ENCODE measurements around the gene APBA2.
"Not testable (repeated sequence)": the region's sequence is repeated elsewhere in the genome, so short reads cannot be mapped to it uniquely, and the experiment has no call there.

Gene APBA2

GRCh38 chr15:29143293-29143692 lies 257.5 kb downstream of the APBA2 start:
- no peak for DNase-seq

DNA sequence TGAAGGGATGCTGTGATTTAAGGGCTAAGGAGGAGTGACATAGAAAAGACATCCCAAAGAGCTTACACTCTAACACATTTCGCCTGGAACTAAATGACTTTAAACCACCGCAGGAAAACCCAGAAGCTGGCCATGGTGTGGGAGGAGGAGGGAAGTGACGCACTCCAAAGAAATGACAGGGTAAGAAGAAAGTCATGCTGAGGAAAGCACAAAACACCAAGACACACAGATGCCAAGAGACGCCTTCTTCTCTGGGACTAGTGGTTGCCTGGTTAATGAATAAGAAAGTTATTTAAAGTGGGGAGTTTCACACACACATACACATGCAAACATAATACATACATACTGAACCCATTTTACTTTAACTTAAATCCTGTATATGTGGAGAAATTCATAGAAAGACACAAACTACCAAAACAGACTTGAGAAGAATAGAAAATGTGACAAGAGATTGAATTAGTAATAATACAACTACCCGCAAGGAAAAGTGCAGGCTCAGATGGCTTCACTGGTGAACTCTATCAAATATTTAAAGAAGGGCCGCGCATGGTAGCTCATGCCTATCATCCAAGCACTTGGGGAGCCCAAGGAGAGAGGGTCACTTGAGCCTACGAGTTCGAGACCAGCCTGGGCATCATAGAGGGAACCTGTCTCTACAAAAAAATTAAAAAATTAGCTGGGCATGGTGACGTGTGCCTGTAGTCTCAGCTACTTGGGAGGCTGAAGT lies 258.3 kb downstream of the APBA2 start:
- no peak for DNase-seq

GRCh38 chr15:29149738-29150075 lies 263.9 kb downstream of the APBA2 start:
- no peak for DNase-seq

DNA sequence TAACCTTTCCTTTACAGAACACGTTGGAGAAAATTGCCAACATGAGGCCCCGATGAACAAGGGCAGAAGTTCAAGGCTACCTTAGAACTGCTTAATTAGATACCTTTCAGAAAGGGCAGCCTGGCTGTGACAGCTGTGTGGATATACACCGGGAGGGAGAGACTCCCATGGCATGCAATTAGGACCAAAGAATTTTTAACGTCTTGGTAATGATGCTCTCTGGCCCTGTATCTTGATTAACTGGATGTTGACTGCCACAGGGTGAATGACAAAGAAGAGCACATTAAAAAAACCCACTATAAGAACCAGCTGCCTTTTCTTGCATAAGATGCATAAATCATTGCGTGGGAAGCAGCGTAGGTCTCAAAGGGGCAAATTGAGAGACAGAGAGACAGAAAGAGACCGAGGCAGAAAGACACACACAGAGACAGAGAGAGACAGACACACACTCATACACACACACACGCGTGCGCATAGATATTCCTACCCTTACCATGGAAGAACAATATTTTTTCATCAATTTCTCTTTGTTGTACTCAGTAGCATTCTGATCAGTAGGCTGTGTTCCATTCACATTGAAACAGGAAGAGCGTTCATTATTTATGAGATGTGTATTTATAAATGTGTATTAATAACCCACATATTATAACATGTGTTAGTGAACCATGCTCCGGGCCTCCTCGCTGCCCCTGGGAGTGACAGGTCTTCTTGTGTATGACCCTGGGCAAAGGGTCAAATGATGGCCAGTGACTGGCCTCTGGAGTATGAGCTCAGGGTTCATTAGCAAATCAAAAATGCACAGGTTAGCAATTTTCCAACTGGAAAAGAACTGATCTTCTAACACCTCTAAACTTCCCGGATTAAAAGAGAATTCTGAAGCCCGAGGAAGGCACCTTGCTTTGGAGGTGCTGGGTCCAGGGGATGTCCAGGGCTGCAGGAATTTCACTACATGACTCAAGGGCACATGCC lies 265.0 kb downstream of the APBA2 start:
- DNase-seq: no peak

DNA sequence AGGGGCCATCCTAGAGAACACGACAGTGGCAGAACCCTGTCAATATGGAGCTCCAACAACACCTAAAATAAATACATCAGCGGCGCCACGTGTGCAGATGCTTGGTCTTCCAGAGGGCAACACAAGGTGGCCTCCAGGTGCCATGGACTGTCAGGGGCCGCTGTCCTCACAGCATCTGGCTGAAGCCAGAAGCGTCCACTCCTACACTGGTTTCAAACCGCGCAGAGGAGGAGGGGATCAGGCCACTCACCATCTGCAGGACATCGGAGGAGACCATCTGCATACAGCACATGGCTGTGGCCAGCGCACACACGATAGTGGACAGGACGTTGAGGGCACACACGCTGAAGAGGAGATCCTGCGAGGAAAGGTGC lies 265.7 kb downstream of the APBA2 start:
- no peak for DNase-seq

- DNase-seq: no peak
Measured at GRCh38 chr15:29156521-29156920, 270.7 kb downstream of the APBA2 start.

GRCh38 chr15:29159771-29160455 lies 274.1 kb downstream of the APBA2 start:
- no peak for DNase-seq

DNA sequence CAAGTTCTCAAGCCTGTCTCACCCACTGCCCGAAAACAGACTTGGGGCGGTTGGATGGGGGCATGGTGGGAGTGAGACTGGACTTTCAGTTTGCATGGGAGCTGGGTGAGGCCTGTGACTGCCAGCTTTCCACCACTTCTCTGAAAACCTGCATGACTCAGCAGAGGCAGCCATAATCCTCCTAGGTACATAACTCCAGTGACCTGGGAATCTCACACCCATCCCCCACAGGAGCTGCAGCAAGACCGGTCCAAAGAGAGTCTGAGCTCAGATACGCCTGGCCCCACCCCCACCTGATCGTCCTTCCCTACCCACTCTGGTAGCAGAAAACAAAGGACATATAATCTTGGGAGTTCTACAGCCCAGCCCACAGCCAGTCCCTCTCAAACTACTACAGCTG lies 276.6 kb downstream of the APBA2 start:
- DNase-seq: no peak

- not testable (repeated sequence) for DNase-seq
Measured at GRCh38 chr15:29167122-29167521, 281.3 kb downstream of the APBA2 start.
